Neural cell (in vitro differentiated cells): ENCODE measurements around the gene ALS2CL. TPM values are rescaled to one million over a fixed set of nuclear protein-coding genes. Genes with fewer than 3 reads are reported as not detected.

ENCODE experiments used
- H2AFZ ChIP-seq: fragments of 200-600, 300-800 bp; sonication (generic), shearing (Covaris generic); 2 replicates; pipeline ENCODE4 v1.6.0; 2014; ENCODE audit warnings: low read depth, mild to moderate bottlenecking, antibody characterized with exemption, low read length, moderate library complexity
- H3F3A ChIP-seq: fragments of 200-600 bp; shearing (Covaris generic); 2 replicates; pipeline ENCODE4 v1.6.1; 2016; ENCODE audit warnings: mild to moderate bottlenecking, moderate library complexity, mixed read lengths, antibody characterized with exemption, low read length; ENCODE audit not compliant: insufficient read depth, poor library complexity, severe bottlenecking
- H3K27ac ChIP-seq: fragments of 200-600, 300-800 bp; sonication (generic), shearing (Covaris generic); 2 replicates; pipeline ENCODE4 v1.5.1; 2014; ENCODE audit warnings: mild to moderate bottlenecking, low read length, moderate library complexity
- H3K27me3 ChIP-seq: fragments of 300-800, 200-600 bp; sonication (generic), shearing (Covaris generic); 2 replicates; pipeline ENCODE4 v1.6.0; 2014; ENCODE audit warnings: mild to moderate bottlenecking, low read depth, low read length, moderate library complexity; ENCODE audit not compliant: insufficient read depth
- H3K36me3 ChIP-seq: fragments of 300-800, 200-600 bp; sonication (generic), shearing (Covaris generic); 2 replicates; pipeline ENCODE4 v1.5.1; 2014; ENCODE audit warnings: mild to moderate bottlenecking, antibody characterized with exemption, low read length, moderate library complexity; ENCODE audit not compliant: insufficient read depth
- H3K4me2 ChIP-seq: fragments of 300-800, 200-600 bp; sonication (generic), shearing (Covaris generic); 2 replicates; pipeline ENCODE4 v1.6.0; 2014; ENCODE audit warnings: mild to moderate bottlenecking, low read length
- H3K4me3 ChIP-seq: fragments of 300-800, 200-600 bp; sonication (generic), shearing (Covaris generic); 2 replicates; pipeline ENCODE4 v1.5.1; 2014; ENCODE audit warnings: mild to moderate bottlenecking, low read length, moderate library complexity
- H3K79me2 ChIP-seq: fragments of 200-600 bp; shearing (Covaris generic); replicated peaks from 2 replicates; pipeline ENCODE4 v1.6.0; 2014; ENCODE audit warnings: mild to moderate bottlenecking, low read length, moderate library complexity; ENCODE audit not compliant: insufficient read depth
- H3K9ac ChIP-seq: fragments of 300-800, 200-600 bp; sonication (generic), shearing (Covaris generic); 2 replicates; pipeline ENCODE4 v1.6.1; 2016; ENCODE audit warnings: mild to moderate bottlenecking, low read length, mixed read lengths
- H3K9me2 ChIP-seq: fragments of 200-600 bp; shearing (Covaris generic); 2 replicates; pipeline ENCODE4 v1.6.1; 2016; ENCODE audit warnings: mild to moderate bottlenecking, low read length, mixed read lengths; ENCODE audit not compliant: insufficient read depth
- H3K9me3 ChIP-seq: fragments of 200-600, 300-800 bp; sonication (generic), shearing (Covaris generic); 2 replicates; pipeline ENCODE4 v1.6.1; 2016; ENCODE audit warnings: mild to moderate bottlenecking, mixed run types, low read length, moderate library complexity, mixed read lengths
- H4K20me1 ChIP-seq: fragments of 200-600 bp; shearing (Covaris generic); 2 replicates; pipeline ENCODE4 v1.6.1; 2016; ENCODE audit warnings: mild to moderate bottlenecking, mixed run types; ENCODE audit not compliant: insufficient read depth
- CTCF ChIP-seq: fragments of 450-650 bp; IDR thresholded peaks from 2 replicates; pipeline ENCODE4 v1.5.1; 2014; ENCODE audit warnings: antibody characterized with exemption, mild to moderate bottlenecking, moderate library complexity; ENCODE audit not compliant: poor library complexity, severe bottlenecking
- EP300 ChIP-seq: fragments of 450-650 bp; conservative IDR thresholded peaks from 2 replicates; pipeline ENCODE4 v1.6.1; 2014; ENCODE audit warnings: antibody characterized with exemption, mild to moderate bottlenecking, moderate library complexity; ENCODE audit not compliant: poor library complexity, severe bottlenecking
- EZH2 ChIP-seq: fragments of 200-600, 300-800 bp; shearing (Covaris generic), sonication (generic); IDR thresholded peaks from 2 replicates; pipeline ENCODE4 v1.6.1; 2014; ENCODE audit warnings: antibody characterized with exemption, low read length, borderline replicate concordance, mild to moderate bottlenecking; ENCODE audit not compliant: insufficient read depth, poor library complexity, severe bottlenecking
- POLR2AphosphoS5 ChIP-seq: IDR thresholded peaks from 2 replicates; pipeline ENCODE4 v1.6.1; 2012
- RAD21 ChIP-seq: fragments of 450-650 bp; conservative IDR thresholded peaks from 2 replicates; pipeline ENCODE4 v1.6.1; 2014; ENCODE audit warnings: antibody characterized with exemption, mild to moderate bottlenecking, moderate library complexity
- REST ChIP-seq: IDR thresholded peaks from 2 replicates; pipeline ENCODE4 v1.6.1; 2012; ENCODE audit warnings: borderline replicate concordance
- SMC3 ChIP-seq: fragments of 450-650 bp; conservative IDR thresholded peaks from 2 replicates; pipeline ENCODE4 v1.6.1; 2014; ENCODE audit warnings: antibody characterized with exemption, mild to moderate bottlenecking, moderate library complexity; ENCODE audit not compliant: poor library complexity
- TAF1 ChIP-seq: IDR thresholded peaks from 2 replicates; pipeline ENCODE4 v1.6.1; 2012; ENCODE audit warnings: low read depth
- polyA plus RNA-seq: library from polyadenylated mRNA; depleted of rRNA; stranded (reverse); fragments of >200 nt; gene quantifications from 2 replicates; pipeline ENCODE4 v1.2.3, GENCODE V29; 2014

ALS2CL gene
- polyA plus RNA-seq, 1 donor from 2014 or later = 0.11 TPM

- H3K79me2 ChIP-seq = no peaks in the 10 kb centered on the region
- H3K9me3 ChIP-seq = no peaks in the 10 kb centered on the region
- no peaks in the 10 kb centered on the region for H3K36me3 ChIP-seq
- no peak overlapping the region for H3K27ac ChIP-seq
- TF ChIP-seq EZH2 = no peak
- no peak for TF ChIP-seq SMC3
- H3F3A ChIP-seq = no peaks in the 10 kb centered on the region
- H3K4me3 ChIP-seq = no peak overlapping the region
- H2AFZ ChIP-seq = no peak overlapping the region
- H3K4me2 ChIP-seq = no peak overlapping the region
- H4K20me1 ChIP-seq = no peaks in the 10 kb centered on the region
- no peaks in the 10 kb centered on the region for H3K9me2 ChIP-seq
- no peak overlapping the region for H3K9ac ChIP-seq
- H3K27me3 ChIP-seq = peaks cover 24% of the 10 kb centered on the region
These were observed 2.7 kb upstream of the ALS2CL start for GRCh38 chr3:46695962-46696894.

DNA sequence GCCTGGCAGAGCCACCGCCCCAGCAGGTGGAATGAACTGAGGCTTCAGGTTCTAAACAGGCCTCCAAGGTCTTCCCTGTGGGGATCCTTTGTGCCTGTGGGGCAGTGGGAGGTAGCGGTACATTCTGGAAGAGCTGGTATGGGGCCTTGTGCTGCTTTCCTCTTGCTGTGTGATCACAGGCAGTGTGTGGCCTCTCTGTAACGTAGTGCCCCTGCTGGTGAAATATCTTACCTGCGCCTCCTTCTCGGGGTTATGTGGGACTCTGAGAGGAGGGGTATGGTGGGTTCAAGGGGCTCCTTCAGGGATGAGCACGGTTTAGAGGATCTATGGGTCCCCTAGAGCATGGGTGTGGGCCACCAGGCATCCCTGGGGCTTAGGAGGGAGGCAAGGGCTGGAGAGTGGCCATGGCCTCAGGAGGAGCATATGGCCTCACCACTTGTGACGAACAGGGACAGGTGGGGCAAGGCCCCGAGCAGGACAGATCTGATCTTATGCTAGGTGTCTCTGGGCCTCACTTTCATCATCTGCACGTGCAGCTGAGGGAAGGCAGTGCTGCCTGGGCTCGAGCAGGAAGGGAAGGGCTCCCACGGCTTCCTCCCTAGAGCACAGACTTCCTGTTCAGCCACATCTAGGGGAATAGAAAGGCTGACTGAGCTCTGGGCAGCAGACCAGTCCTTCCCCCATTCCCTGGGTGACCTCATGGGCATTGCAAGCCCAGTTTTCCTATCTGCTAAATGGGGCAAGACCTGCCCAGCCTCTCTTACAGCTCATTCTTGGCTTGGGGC, 1.9 kb upstream of the ALS2CL start:
- no peaks in the 10 kb centered on the region for H3F3A ChIP-seq
- no peaks in the 10 kb centered on the region for H3K79me2 ChIP-seq
- H3K27ac ChIP-seq = no peak overlapping the region
- H3K36me3 ChIP-seq = no peaks in the 10 kb centered on the region
- H3K27me3 ChIP-seq = peaks cover 23% of the 10 kb centered on the region
- H3K4me3 ChIP-seq = no peak overlapping the region
- TF ChIP-seq RAD21 = no peak
- no peak for TF ChIP-seq SMC3
- TF ChIP-seq REST = no peak
- TF ChIP-seq CTCF = no peak
- H3K9me2 ChIP-seq = no peaks in the 10 kb centered on the region
- H2AFZ ChIP-seq = no peak overlapping the region
- H3K4me2 ChIP-seq = no peak overlapping the region
- no peak overlapping the region for H3K9ac ChIP-seq
- no peaks in the 10 kb centered on the region for H3K9me3 ChIP-seq
- no peaks in the 10 kb centered on the region for H4K20me1 ChIP-seq

DNA sequence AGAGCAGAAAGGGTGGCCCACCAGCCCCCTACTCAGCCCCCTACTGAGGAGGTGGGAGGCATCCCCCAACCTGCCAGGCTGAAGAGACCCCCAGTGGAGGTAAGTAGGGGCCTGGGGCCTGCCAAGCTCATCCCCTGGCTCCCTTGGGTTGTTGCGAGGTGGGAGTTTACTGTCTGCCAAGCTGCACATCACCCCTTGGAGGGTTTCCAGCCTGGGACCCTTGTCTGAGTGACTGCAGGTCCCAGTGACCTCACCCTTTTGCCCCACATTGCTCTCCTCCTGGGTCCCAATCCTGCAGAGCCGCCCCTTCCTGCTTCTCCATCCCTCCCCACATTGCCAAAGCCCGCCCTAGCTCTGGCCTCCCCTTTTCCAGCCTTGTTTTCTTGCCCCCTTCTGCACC, 1.0 kb upstream of the ALS2CL start:
- Histone ChIP-seq H3K79me2 (no peaks in the 10 kb centered on the region), H2AFZ (no peak overlapping the region), H3K9me2 (no peaks in the 10 kb centered on the region), H3F3A (no peaks in the 10 kb centered on the region), H3K9me3 (no peaks in the 10 kb centered on the region), H4K20me1 (no peaks in the 10 kb centered on the region), H3K36me3 (no peaks in the 10 kb centered on the region), H3K27me3 (peaks cover 23% of the 10 kb centered on the region), H3K4me2 (no peak overlapping the region), H3K4me3 (no peak overlapping the region), H3K9ac (no peak overlapping the region), H3K27ac (no peak overlapping the region)
- TF ChIP-seq SMC3 (no peak), EZH2 (no peak), EP300 (no peak), POLR2AphosphoS5 (no peak), TAF1 (no peak), REST (no peak), CTCF (no peak)
